HG02938 (cell line): ENCODE data around the gene NPAS1.
"Not testable (repeated sequence)": the region's sequence is repeated elsewhere in the genome, so short reads cannot be mapped to it uniquely, and the experiment has no call there.

Experiments used
- ATAC-seq: cut with Tn5 transposase; IDR thresholded peaks from one replicate; pipeline ENCODE4 v1.9.1; 2021; ENCODE audit warnings: mild to moderate bottlenecking, moderate library complexity; ENCODE audit not compliant: unreplicated experiment

NPAS1 gene

DNA sequence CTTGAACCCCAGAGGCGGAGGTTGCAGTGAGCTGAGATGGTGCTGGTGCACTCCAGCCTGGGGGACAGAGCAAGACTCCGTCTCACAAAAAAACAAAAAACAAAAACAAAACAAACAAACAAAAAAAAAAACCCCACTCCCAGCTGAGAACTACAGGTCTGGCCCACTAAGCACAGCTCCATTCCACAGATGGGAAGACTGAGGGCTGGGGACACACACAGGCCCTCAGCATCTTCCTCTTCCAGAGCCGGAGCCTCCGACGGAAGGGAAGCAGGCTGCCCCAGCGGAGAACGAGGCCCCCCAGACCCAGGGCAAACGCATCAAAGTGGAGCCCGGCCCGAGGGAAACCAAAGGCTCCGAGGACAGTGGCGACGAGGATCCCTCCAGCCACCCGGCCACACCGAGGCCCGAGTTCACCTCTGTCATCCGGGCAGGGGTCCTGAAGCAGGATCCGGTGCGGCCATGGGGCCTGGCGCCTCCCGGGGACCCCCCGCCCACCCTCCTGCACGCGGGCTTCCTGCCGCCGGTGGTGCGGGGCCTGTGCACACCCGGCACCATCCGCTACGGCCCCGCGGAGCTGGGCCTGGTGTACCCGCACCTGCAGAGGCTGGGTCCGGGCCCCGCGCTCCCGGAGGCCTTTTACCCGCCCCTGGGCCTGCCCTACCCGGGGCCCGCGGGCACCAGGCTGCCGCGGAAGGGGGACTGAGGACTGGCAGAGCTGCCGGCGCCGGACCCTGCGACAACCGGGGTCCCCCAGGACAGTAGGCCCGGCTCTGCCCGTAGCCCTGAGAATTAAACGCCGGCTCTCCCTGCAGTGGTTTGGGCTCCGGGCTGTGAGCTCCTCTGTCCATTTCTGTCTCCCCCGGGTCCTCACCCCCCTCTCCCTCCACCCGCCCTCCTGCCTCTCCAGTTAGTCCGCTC lies 25.6 kb downstream of the NPAS1 start:
- ATAC-seq: no peak

DNA sequence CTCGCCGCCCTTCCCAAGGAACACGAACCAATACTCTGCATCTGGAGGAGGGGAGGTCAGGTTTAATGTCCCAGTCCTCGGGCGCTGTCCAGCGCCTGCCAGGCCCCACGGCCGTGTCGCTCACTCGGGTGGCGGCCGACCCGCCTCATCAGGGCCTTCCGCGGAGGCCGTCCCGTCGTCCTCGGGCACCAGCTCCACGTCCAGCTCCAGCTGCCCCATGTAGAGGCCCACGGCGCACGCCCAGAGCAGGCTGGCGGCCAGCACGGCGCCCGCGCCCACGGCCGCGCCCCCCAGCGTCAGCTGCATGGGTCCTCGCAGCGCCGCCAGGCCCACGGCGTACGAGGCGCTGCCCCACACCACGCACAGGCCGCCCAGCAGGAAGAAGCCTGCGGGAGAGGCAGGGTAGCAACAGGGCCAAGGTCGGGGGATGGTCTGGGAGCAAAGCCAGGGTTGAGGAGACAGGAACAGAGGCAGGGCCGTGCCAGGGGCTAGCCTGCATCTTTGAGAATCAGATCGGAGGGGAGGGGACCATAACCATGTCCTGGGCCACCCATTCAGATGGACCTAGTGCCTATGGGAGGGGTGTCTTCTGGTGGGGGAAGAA lies 26.3 kb downstream of the NPAS1 start:
- ATAC-seq: no peak

DNA sequence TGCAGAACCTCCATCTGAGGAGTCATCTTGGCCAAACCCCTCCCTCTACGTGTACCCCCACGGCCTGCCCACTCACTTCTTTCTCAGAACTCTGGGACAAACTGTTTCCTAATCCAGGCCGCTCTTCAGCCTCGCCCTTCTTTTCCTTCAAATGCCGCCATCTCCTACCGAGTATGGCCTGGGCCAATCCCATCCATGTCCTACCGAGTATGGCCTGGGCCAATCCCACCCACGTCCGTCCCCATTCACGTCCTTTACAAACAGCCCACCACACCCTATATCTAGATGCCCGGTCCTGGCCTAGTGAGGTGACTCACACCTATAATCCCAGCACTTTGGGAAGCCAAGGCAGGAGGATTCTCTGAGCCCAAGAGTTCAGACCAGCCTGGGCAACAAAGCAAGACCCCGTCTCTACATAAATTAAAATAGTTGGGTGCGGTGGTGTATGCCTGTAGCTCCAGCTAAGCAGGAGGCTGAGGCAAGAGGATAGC lies 27.7 kb downstream of the NPAS1 start:
- no peak for ATAC-seq

DNA sequence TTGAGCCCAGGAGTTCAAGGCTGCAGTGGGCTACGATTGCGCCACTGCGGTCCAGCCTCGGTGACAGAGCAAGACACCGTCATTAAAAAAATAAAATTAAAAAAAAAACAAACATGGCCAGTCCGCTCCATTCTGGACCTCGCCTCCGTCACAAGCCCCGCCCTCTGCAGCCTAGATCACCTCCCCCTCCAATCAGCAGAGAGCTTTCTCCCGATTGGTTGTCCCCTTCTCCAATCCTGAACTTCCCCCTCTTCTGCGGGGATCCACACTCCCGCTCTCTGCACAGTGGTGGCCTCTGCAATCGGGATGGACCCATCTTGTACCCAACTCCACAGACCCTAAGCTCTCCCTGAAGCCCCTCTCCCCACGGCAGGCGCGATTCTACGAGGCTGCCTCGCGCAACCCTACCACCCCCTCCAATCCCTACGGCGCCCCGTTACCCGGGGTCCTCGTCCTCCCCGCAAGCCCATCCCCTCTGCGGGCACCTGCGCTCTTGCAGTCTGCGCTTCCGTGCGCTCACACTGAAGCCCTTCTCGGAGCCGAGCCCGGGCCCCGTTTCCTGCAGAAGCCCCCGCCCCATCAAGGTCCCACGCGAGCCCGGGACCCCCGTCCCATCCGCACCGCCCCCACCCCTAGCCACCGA lies 28.2 kb downstream of the NPAS1 start:
- ATAC-seq: peak; percentile 40

DNA sequence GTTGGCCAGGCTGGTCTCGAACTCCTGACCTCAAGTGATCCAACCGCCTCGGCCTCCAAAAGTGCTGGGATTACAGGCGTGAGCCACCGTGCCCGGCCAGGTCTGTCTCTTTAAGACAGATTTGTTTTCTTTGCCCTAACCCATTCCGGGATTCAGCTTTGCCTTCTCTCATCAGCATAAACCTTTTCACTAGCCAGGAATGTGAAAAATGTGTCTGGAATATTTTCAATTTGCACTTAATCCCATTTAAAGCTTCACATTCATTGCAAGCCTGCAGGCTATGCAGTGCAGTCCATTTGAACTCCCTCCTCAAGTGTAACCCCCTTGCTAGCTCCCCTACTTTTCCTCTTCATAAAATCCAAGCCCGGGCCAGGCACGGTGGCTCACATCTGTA lies 29.7 kb downstream of the NPAS1 start:
- no peak for ATAC-seq

DNA sequence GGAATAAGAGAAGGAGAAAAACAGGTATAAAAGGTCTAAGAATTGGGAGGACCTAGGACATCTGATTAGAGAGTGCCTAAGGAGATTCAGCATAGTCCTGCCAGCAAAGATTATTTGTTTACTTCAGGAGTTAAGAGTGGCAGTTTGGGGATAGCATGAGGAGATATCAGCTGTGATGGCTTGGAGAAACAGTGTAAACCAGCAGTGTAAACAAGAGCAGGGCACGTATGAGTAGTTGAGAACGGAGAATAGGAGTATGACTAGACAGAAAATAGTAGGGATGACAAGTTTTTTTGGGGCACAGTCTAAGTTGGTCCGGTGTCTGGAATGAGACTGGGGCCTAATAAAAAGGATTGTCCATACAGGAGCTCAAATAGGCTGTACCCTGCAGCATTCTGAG lies 30.9 kb downstream of the NPAS1 start:
- not testable (repeated sequence) for ATAC-seq

DNA sequence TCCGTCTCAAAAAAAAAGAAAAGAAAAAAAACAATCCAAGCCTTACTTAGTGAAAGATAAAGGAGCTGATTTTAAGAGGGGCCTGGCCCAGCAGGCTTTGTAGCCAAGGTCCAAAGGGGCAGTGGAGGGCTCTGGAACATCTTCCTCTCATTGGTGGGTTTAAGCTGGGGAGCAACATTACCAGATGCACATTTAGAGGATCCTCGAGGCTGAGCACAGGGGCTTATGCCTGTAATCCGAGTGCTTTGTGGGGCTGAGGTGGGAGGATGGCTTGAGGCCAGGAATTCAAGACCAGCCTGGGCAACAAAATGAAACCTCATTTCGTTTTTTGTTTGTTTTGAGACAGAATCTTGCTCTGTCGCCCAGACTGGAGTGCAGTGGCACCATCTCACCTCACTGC lies 36.8 kb downstream of the NPAS1 start:
- ATAC-seq: no peak

DNA sequence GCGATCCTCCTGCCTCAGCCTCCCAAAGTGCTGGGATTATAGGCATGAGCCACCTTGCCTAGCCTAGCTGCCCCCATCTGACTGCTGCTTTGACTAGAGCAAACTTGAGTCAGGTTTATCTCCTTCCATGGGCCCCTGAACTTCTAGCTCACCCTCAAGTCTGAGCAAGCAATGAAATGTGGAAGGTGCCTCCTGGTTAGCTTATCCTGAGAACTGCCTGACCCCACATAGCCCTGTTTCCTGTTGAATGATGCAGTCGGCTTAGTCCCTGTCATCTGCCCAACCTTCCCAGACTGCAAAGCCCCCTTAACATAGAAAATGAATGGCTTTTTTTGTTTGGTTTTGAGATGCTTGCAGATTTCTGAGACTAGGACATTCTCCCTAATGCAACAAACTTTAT lies 37.7 kb downstream of the NPAS1 start:
- no peak for ATAC-seq

DNA sequence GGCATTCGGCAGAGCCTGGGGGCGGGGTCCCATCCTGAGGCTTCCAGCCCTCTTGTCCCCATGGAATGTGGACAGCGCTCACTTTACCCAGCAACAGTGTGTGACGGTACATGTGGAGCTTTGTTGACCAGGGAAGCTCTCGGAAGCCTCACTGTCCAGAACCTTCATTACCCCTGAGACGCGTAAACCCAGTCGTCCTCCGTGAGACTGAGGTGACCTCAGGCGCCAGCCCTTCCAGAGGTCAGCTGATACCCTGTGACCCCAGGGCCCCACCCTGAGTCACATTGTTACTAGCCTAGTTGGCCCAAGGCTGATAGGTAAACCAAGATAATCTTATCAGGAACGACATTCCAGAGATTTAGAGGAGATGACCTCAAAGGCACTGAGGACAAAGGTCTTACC lies 39.0 kb downstream of the NPAS1 start:
- no peak for ATAC-seq

DNA sequence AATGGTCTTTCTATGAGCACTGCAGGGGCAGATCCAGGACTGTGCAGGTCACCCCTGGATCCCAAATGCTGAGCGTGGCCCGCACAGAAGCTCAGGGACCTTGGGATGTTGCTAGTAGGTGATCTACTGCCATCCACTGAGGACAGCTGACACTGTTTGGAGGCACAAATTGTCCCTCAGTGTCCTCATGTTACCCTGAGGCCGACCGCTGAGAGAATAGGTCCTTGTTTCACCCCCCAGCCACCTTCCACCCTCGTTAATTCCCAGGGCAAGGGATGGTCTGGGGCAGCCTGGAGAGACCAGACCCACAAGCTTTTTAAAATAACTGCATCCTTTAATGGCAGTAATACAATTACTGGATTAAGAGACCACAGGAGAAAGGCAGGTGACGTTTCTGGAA lies 44.2 kb downstream of the NPAS1 start:
- ATAC-seq: no peak

DNA sequence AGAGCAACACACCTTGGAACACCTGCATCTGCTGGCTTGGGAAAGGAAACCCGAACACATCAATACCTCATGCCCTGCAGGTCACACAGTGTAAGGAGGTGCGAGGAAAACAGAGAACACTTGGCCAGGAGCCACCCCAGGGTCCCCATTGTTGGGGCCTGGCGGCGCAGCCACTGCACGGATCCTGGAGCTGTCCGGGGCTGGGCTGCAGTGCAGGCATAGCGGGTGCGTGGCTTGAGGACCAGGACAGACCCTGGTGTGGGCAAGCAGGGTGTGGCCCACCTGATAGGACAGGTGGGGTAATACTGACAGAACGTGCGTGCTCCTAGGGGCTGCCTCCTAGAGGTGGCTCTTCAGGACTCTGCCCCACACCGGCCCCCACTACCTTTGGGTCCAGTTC lies 45.6 kb downstream of the NPAS1 start:
- no peak for ATAC-seq

DNA sequence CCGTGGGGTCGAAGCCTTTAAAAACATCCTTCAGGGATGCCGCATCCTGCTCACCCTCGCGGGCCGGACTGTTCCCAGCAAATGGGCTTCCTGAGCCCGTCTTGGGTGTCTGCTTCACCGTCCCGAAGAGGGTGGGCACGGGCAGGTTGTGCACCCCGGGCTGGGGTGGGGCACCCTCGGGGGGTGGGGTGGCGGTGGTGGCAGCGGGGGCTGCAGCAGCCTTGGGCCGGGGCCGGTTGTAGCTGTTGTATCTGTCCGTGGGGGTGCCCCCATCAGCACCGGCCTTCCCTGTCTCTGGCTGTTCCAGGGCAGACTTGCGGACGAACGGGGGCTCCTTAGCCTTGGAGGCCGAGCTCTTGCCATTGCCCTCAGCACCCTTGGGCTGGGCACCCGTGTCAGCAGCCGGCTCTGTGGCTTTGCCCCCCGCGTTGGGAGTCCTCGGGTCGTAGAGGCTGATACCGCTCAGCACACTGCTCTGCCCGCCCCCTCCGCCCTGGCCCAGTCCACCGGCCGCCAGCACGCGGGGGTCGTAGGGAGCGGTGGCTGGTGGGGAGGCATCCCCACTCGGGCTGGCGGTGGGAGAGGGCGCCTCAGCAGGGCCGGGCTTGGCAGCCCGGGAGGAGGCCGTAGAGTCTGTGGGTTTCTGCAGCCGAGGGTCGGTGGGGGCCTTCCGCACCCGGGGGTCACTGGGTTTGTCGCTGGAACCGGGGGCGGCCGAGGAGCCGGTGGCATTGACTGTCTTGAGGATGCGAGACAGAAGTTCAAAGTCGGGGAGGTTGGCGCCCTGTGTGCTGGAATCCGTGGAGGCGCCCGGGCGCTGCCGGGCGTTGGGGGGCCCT lies 47.0 kb downstream of the NPAS1 start:
- no peak for ATAC-seq

DNA sequence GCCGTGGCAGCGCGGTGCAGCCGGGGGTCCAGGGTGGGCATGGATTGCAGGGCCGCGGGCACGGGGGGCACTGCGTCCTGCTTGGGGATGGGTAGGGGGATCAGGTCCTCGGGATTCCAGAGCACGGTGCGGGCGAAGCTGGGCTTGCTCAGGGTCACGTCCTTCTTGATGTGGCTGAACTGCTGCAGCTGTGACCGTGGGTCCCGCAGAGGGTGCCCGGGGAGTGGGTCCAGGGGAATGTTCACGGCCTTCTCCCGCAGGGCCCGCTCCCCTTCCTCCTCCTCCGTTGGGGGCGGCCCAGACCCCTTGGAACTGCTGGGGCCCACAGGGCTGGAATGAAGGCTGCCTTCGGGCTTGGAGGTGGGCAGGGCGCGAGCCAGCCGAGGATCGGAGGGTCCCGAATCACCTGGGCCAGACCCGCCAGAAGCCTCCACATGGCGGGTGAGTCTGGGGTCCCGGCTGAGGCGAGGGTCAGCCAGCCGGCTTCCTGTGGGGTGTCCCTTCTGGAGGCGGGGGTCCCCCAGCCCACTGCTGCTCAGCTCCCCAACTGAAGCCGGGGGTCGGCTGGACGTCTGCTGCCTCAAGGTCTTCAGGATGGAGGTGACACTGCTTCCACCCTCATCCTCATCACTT lies 47.7 kb downstream of the NPAS1 start:
- ATAC-seq: no peak

DNA sequence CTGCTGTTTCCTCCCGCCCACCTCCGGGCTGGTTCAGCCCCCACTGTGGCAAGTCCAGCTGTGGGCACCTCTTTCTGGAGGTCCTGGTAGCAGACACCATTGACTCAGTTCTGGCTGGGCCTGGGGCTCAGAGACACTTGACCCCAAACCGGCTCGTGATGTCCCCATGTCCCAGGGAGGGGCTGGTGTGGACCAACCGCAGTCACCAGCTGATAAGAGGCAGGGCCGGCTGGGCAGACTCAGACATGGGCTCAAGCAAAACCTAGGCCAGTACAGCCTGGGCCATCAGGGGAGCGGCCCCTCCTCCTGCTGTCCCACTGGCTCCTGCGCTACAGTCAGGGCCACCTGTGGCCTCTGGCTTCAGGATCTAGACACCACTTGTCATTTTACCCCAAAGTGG lies 48.6 kb downstream of the NPAS1 start:
- ATAC-seq: no peak

DNA sequence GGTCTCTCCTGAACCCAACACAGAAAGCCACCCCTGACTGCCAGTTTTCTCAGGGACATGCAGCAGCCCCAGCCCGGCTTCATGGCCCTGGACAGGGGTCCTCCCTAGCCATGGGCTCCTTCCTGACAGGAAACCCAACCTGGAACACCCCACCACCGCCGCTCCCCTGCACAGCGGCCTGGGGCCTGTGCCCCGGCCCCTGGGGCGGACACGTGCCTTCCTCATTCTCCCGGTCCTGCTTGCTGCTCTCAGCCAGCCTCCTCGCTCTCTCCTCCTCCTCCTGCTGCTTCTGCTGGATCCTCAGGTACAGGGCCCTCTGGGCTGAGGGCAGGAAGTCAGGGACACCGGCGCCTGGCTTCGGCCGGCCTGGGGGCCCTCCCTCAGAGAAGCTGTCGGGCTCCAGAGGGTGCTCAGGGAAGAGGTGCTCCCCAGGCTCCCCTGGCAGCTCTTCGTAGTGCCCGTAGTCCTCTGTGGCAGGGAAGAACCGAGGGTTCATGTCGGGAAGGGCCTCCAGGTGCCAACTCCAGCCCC lies 49.3 kb downstream of the NPAS1 start:
- no peak for ATAC-seq

DNA sequence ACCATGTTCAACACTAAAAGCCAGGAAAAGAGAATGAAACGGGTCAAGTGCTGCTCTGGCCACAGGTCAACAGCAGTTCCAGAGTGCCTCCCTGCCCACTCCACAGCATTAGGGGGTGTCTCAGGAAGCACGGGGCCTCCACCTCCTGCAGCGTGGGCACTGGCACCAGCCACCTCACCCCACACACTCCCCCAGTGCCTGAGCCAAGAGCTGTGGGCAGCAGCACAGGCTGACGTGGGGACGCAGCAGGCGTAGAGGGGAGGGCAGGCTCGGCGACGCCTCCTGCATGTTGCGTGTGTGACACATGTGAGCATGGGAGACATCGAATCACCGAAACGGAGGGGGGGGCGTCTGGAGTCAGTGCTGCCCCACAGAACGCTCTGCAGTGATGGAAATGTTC lies 50.2 kb downstream of the NPAS1 start:
- ATAC-seq: no peak

DNA sequence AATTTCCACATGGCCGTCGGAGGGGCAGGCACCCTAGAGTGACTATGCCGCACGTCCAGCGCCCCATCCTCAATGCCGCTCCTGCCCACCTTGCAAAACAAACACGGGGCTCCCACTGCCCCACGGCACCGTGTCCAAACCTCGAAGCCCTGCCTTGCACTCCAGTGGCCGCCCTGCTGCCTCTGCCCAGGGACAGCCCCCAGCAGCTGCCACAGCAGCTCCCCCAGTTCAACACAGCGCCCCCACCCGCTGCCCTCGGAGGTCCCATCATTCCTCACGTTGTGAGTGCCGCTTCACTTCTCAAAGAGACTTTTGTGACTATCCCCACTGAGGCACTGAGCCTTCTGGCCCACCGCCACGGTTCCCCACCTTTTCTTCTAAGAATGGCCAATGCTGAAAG lies 51.1 kb downstream of the NPAS1 start:
- no peak for ATAC-seq

DNA sequence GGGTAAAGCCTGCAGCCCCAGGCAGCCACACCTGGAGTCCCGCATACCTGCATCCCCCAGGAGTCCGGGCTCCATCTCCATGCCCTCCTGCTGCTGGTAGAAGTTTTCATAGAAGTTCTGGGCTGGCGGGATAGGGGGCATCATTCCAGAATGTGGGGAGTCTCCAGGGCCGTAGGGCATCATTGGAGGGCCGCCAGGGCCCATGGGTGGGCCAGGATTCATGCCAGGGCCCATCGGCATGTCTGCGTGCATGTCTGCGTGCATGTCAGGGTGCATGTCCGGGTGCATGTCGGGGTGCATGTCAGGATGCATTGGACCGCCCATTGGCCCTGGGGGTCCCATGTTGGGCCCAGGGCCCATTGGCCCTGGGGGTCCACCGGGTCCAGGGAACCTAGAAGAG lies 52.1 kb downstream of the NPAS1 start:
- ATAC-seq: no peak

DNA sequence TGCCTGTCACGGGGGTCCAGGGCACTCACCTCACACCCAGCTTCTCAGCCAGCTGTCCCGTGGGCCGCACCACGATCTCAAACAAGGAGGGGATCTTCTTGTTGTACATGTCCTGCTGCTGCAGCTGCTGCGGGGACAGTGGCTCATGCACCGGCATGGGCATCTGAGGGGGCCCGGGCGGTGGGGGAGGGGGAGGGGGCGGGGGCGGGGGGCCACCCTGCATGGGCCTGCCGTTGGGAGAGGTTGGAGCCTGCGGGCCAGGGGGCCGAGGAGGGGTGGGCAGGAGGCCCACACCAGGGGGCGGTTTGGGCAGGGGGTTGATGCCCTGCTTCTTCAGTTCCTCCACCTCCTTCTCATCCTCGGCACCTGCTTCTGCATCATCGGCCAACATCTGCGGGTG lies 52.7 kb downstream of the NPAS1 start:
- no peak for ATAC-seq

DNA sequence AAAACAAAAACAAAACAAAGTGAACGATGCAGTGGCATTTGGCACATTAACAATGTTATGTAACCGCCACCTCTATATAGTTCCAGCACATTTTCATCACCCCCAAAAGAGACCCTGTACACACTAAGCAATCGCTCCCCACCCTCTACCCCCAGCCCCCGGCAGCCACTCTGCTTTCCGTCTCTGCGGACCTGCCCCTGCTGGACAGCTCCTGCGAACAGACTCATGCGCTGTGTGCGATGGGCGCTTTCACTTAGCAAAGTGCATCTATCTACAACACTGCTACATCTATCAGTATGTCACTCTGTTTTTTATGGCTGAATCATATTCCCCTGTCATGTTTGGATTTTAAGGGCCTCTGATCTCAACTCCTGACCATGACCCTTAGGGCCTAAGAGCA lies 53.9 kb downstream of the NPAS1 start:
- ATAC-seq: no peak
